ENCODE measurements around the gene GJB3.
"Not testable (repeated sequence)": the region's sequence is repeated elsewhere in the genome, so short reads cannot be mapped to it uniquely, and the experiment has no call there.

The GJB3 gene

DNA sequence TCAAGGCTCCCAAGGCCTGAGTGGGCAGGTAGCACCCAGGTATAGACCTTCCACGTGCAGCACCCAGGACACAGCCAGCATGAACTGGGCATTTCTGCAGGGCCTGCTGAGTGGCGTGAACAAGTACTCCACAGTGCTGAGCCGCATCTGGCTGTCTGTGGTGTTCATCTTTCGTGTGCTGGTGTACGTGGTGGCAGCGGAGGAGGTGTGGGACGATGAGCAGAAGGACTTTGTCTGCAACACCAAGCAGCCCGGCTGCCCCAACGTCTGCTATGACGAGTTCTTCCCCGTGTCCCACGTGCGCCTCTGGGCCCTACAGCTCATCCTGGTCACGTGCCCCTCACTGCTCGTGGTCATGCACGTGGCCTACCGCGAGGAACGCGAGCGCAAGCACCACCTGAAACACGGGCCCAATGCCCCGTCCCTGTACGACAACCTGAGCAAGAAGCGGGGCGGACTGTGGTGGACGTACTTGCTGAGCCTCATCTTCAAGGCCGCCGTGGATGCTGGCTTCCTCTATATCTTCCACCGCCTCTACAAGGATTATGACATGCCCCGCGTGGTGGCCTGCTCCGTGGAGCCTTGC is 19.7 kb upstream of the GJB3 start:
- DNase-seq = no peak

DNA sequence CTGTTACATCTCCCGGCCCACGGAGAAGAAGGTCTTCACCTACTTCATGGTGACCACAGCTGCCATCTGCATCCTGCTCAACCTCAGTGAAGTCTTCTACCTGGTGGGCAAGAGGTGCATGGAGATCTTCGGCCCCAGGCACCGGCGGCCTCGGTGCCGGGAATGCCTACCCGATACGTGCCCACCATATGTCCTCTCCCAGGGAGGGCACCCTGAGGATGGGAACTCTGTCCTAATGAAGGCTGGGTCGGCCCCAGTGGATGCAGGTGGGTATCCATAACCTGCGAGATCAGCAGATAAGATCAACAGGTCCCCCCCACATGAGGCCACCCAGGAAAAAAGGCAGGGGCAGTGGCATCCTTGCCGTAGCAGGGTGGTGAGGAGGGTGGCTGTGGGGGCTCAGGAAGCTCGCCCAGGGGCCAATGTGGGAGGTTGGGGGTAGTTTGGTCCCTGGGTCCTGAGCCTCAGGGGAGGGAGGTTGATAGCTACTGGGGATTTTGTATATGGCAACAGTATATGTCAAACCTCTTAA is 19.2 kb upstream of the GJB3 start:
- no peak for DNase-seq

DNA sequence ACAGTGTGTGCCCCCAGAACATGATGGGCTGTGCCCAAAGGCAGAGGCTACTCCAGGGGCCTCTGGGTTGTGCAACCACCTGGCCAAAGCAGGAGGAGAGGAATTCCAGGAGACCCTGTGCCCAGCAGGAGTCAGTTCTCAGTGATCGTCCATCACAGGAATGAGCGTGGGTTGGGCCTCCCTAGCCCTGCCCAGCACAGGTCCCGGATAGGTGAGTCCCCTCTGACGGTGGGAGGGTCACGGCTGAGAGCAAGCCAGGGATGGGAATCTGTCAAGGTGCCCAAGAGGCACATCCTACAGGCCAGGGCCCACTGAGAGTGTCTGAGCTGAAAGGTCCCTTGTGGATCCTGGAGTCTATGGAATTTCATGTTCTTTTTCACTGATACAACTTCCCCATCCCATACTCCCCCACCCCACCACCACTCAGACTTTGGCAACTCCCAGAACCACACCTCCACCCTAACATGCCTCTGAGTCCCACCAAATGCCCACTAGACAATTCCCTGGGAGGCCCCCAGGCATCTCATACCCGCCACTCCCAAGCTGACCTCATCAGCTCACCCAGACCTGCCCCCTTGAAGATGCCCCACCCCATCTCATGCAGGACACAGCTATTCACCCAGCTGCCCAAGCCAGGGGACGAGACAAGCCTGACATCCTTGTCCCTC is 18.4 kb upstream of the GJB3 start:
- DNase-seq = no peak

DNA sequence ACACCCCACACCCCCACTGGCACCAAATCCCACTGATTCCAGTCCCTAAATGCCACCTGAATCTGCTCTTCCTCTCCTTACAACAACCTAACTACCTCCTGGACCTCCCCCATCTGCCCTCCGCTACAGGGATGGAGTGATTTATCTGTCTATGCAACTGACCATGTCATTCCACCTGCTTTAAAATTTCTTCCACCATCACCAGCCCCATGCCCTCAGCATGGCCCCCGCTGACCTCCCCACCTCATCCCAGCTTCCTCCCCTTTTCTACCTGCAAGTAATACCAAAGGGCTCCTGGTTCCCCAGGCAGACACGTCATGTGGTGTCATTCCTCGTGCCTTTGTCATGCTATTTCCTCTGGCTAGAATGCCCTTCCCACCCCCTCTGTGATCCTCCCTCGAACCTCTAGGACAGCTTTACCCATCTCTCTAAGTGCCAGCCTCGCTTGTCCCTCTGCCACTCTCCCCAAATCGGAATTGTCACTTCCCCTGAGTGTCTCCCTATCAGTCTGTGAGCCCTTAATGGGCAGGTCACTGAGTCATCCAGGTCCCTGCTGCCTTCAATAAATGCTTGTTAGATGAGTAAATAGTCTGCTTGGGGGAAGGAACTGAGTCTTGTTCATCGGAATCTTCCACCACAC is 17.8 kb upstream of the GJB3 start:
- DNase-seq = no peak

DNA sequence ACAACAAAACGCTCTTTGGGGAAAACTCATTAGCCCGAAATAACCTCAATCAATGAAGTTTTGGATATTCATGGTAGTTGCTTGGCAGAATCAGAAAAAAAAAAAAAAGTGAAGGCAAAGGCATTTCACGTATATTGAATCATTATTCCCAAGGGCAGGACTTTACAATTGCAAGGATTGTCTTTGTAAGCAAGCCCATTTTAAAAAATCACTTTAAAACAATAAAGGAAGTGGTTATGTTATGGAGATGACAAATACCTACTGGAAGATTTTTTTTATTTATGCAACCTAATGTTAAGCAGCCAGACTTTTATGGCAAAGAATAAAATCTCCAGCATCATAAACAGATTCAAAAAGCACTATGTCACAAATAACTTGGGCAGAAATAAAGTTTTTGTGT is 12.2 kb upstream of the GJB3 start:
- DNase-seq = no peak

DNA sequence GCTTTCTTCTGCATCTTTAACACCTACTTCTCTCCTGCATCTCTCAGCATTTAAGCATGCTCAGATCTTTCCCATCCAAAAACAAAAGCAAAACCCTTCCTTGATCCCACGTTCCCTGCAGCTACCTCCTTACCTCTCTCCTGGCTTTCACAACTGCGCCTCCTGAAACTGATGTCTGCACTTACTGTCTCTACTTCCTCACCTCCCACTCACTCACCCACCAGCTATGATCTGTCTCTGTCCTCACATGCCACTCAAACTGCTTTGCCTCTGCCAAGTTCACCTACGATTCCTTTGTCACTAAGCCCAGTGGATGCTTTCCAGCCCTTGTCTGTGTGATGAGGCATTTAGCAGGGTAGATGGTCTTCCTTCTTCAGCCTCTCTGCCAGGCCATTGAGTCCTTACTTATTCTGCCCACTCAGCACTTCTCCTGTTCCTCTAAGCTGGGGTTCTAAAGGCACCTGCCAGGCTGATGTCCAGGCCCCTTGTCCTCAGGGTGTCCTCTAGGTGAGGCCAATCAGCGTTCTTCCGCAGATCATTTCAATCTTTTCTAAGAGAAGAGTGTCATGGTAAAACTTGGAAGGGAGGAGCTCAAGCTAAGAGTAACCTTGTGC is 10.0 kb upstream of the GJB3 start:
- no peak for DNase-seq

DNA sequence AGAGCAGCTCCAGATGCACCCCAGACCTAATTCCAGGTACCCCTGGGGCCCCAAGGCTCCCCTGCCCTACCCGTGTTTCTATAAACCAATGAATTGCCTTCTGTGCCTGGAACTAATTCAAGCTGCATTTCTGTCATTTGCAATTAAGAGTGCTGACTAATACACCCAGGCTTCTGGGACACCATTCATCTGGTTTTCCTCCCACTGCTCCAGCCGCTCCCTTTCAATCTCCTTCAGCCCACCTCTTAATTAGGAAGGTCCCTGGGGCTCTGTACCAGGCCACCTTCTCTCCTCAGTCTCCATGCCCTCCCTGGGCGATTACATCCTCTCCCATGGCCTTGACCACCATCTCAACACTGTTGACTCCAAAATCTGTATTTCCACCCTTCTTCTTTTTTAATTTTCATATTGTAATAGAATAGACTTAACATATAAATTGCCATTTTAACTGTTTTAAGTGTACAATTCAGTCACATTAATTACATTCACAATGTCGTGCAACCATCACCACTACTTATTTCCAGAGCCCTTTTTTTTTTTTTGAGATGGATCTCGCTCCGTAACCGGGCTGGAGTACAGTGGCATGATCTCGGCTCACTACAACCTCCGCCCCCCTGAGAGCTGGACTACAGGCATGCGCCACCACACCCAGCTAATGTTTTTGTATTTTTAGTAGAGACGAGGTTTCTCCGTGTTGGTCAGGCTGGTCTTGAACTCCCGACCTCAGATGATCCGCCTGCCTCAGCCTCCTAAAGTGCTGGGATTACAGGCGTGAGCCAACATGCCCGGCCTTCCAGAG is 9.2 kb upstream of the GJB3 start:
- no peak for DNase-seq

DNA sequence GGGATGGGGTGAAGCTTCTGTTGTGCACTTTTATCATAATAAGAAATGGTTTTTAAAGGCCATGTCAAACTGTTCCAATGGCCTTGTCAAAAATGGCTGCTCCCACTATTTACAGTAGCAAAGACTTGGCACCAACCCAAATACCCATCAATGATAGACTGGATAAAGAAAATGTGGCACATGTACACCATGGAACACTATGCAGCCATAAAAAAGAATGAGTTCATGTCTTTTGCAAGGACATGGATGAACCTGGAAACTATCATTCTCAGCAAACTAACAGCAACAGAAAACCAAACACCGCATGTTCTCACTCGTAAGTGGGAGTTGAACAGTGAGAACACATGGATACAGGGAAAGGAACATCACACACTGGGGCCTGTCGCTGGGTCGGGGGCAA is 7.9 kb upstream of the GJB3 start:
- DNase-seq = not testable (repeated sequence)

DNA sequence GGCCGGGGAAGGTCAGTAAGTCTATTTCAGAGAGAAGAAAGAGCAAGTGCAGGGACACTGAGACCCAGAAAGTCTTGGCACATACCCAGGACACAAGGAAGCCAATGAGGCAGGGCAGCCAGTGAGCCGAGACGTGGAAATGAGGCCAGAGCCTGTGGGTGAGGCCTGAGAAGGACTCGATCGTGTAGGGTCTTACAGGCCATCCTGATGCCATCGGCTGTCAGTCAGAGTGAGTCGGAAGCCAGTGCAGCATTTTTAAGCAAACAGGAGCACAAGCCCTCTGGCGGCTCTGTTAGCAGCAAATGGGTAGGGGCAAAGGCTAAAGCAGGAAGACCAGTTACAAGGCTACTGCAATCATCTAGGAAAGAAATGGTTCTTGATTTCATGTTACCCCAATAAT is 6.1 kb upstream of the GJB3 start:
- no peak for DNase-seq

DNA sequence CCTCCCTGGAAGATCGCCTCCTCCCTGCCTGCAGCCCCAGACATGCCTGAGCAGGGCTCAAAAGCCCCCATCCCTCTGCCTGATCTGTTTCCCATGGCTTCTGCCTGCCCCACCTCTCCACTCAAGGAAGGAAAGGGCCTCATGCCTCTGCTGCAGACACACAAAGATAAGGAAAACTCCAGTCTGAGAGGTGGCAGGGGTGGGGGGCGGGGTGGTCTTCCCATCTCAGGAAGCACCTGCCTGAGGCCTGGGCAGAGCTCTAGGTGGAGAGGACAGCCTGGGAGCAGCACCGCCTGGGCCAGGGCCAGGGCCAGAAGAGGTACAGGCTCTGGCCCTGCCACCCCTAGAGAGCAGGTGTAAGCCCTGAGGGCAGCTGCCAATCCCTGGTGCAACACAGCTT is 4.1 kb upstream of the GJB3 start:
- DNase-seq = no peak

DNA sequence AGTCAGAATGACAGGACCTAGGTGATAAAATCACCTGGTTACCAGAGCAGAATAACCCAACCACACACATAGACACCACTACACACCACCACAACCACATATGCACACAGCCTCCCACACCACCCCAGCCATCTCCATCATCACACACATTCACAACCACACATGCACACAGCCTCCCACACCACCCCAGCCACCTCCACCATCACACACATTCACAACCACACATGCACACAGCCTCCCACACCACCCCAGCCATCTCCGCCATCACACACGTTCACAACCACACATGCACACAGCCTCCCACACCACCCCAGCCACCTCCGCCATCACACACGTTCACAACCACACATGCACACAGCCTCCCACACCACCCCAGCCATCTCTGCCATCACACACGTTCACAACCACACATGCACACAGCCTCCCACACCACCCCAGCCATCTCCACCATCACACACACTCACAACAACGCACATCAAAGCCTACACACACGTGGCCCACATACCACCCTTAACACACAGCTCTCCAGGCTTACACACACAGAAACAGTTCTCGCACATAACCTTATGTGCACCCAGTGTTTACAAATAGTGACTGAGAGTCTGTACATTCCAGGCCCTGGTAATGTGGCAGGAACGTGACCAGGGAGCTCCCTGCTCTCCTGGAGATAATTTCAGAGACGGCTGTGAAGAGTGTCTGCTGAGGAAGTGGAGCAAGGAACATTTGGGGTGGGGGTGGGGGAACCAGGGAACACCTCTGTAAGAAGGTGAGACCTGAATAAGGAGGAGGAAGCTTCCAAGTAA is 3.3 kb upstream of the GJB3 start:
- no peak for DNase-seq

DNA sequence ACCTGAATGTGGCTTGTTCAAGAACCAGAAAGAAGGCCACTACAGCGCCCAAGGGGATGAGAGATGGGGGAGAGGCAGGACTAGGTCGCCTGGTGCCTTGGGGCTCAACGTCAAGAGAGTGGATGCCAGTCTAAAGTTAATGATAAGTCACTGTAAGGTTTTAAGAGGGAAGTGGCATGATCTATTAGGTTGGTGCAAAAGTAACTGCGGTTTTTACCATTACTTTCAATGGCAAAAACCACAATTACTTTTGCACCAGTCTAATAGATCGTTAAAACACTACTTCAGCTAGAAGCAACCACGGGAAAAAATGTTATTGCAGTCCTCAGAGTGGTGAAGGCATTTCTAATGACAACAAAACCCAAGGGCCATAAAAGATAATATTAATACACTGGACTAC is 2.6 kb upstream of the GJB3 start:
- no peak for DNase-seq

DNA sequence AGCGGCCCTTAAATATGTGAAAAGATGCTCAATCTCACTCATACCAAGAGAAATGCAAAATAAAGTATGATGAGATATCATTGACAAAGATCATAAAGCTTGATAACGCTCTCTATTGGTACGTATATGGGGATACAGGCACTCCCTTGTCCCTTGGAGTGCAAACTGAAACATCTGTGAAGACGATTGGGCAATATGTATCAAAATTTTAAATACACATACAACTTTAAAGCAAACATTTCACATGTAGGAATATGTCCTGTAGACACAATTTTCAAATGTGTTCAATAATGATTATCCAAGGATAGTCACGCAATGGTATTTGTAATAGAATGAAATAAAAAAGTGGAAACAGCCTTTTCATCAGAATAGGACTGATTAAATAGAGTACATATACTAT is 2.0 kb upstream of the GJB3 start:
- DNase-seq = no peak

DNA sequence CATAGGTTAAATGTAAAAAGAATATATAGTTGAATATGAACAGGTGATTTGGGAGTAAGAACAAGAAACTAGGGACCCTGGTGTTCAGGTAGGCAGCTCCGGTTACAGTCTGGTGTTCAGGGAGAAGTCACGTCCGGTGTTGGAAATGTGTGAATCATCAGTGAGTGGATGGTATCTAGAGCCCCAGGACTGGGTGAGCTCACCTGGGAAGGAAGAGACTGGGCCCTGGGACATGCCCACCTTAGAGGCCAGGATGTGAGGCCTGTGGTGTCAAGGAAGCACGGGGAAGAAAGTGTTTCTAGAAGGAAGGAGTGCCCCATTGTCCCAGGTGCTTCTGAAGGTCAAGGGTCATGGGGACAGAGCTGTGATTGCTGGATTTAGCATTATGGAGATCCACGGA is 1.5 kb upstream of the GJB3 start:
- no peak for DNase-seq

DNA sequence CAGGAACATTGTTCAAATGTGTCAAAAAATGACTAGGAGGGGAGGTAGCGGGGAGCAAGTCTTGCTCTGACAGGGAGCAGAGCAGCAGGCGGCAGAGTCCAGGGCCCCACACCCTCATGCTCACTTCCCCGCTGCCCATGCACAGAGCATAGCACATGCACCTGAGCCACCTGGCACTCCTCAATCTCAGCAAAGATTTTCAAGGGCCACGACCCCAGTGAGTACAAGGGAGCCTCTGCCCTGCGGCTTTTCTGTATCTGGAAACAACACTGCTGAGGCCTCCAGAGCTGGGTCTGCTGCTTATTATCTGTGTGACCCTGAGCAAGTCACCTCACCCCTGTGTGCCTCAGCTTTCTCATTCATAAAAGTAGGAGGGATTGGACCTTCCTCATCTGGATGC is 1.1 kb upstream of the GJB3 start:
- no peak for DNase-seq

DNA sequence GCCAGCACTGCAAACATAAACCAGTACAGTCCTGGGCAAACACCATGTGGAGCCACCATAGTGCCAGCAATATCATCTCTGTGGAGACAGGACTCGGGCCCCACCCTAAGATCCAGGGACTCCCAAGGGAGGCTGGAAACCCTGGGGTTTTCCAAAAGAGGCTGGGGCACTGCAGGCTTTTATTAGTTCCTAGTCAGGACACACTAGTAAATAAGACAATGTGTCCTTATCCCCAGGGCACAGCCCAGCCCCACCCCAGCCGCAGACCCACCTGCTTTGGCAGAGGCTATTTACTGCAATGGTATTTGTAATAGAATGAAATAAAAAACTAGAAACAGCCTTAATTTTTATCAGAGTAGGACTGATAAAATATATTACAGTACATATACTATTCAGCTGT is 486 bp upstream of the GJB3 start:
- no peak for DNase-seq

DNA sequence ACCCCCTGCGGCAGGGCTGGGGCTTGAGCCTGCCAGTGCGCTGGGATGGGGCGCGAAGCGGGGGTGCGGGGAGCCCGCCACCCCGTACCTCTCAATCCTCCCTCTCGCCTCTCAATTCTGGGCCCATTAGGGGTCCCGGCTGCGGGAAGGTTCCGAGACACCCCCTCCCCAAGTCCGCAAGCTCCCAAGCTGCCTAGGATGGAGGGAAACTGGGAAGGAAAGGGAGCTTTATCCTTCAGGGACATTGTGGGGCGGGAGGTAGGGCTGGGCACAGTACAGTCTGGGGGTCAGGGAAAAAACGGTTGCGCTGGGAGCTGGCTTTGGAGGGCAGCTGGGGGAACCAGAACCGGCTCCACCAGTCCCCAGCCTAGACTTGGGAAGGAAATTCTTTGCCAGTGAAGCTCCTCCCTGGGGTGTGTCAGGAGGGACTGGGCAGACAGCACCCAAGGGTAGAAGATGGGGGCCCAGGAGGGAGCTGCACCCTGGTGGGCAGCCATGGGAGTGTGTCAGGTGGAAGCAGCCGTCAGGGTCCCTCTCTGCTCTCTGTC is 904 bp downstream of the GJB3 start:
- DNase-seq = no peak

DNA sequence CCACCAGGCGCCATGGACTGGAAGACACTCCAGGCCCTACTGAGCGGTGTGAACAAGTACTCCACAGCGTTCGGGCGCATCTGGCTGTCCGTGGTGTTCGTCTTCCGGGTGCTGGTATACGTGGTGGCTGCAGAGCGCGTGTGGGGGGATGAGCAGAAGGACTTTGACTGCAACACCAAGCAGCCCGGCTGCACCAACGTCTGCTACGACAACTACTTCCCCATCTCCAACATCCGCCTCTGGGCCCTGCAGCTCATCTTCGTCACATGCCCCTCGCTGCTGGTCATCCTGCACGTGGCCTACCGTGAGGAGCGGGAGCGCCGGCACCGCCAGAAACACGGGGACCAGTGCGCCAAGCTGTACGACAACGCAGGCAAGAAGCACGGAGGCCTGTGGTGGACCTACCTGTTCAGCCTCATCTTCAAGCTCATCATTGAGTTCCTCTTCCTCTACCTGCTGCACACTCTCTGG is 3.8 kb downstream of the GJB3 start:
- no peak for DNase-seq

DNA sequence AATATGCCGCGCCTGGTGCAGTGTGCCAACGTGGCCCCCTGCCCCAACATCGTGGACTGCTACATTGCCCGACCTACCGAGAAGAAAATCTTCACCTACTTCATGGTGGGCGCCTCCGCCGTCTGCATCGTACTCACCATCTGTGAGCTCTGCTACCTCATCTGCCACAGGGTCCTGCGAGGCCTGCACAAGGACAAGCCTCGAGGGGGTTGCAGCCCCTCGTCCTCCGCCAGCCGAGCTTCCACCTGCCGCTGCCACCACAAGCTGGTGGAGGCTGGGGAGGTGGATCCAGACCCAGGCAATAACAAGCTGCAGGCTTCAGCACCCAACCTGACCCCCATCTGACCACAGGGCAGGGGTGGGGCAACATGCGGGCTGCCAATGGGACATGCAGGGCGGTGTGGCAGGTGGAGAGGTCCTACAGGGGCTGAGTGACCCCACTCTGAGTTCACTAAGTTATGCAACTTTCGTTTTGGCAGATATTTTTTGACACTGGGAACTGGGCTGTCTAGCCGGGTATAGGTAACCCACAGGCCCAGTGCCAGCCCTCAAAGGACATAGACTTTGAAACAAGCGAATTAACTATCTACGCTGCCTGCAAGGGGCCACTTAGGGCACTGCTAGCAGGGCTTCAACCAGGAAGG is 4.3 kb downstream of the GJB3 start:
- no peak for DNase-seq

DNA sequence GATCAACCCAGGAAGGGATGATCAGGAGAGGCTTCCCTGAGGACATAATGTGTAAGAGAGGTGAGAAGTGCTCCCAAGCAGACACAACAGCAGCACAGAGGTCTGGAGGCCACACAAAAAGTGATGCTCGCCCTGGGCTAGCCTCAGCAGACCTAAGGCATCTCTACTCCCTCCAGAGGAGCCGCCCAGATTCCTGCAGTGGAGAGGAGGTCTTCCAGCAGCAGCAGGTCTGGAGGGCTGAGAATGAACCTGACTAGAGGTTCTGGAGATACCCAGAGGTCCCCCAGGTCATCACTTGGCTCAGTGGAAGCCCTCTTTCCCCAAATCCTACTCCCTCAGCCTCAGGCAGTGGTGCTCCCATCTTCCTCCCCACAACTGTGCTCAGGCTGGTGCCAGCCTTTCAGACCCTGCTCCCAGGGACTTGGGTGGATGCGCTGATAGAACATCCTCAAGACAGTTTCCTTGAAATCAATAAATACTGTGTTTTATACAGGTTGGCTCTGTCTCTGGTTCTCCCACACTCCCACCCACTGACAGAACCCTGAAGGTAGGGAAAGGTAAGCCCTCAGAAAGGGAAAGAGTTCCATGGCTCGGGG is 5.0 kb downstream of the GJB3 start:
- no peak for DNase-seq
